D721Med (cell line): ENCODE measurements around the gene HAPLN2.

Source experiments
- DNase-seq: peaks from one replicate; pipeline ENCODE4 v3.0.0; 2011; ENCODE audit warnings: low spot score; ENCODE audit not compliant: insufficient read length
- FAIRE-seq: peaks from 2 replicates; lab custom pipeline; 2011; peaks lifted over from hg19 to GRCh38; lab: Jason Lieb, UNC
- TF ChIP-seq, protein P1 (sequence below): IDR thresholded peaks from 2 replicates; pipeline ENCODE4 v1.5.1; 2012; ENCODE audit warnings: mild to moderate bottlenecking, control low read depth; ENCODE audit not compliant: insufficient read depth; ENCODE audit errors: missing control alignments

The HAPLN2 gene

GRCh38 chr1:156655151-156655903, 36.1 kb downstream of the HAPLN2 start:
- no peak for FAIRE-seq
- TF ChIP-seq, protein P1, sequence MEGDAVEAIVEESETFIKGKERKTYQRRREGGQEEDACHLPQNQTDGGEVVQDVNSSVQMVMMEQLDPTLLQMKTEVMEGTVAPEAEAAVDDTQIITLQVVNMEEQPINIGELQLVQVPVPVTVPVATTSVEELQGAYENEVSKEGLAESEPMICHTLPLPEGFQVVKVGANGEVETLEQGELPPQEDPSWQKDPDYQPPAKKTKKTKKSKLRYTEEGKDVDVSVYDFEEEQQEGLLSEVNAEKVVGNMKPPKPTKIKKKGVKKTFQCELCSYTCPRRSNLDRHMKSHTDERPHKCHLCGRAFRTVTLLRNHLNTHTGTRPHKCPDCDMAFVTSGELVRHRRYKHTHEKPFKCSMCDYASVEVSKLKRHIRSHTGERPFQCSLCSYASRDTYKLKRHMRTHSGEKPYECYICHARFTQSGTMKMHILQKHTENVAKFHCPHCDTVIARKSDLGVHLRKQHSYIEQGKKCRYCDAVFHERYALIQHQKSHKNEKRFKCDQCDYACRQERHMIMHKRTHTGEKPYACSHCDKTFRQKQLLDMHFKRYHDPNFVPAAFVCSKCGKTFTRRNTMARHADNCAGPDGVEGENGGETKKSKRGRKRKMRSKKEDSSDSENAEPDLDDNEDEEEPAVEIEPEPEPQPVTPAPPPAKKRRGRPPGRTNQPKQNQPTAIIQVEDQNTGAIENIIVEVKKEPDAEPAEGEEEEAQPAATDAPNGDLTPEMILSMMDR = no peak
- DNase-seq = no peak

- DNase-seq (no peak), FAIRE-seq (no peak)
- TF ChIP-seq, protein P1 = no peak
Observed at GRCh38 chr1:156655904-156656516, 36.8 kb downstream of the HAPLN2 start.

GRCh38 chr1:156656806-156657740, 37.9 kb downstream of the HAPLN2 start:
- TF ChIP-seq, protein P1 = peak; percentile 90
- FAIRE-seq (no peak), DNase-seq (peak; percentile 99)

DNA sequence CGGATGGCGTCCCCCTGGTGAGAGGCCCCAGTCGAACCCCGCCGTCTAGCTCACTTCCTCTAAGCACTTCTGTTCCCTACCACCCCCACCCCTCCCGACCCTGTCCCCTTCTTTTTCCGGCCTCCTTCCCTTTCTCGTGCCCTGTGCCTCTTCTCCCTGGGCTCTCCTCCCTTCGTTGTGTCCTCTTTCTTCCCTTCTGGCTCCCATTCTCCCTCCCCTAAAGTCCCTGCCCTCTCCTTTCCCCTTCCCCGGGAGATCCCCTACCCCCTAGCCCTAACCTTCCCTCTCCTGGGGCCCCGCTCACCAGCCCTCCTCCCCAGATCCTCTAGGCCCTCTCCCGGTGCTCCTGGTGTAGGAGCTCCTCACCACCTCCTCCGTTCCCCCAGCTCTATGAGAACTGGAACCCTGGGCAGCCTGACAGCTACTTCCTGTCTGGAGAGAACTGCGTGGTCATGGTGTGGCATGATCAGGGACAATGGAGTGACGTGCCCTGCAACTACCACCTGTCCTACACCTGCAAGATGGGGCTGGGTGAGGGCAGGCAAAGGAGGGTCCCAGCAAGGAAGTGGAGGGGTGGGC, 38.6 kb downstream of the HAPLN2 start:
- DNase-seq (no peak), FAIRE-seq (no peak)
- TF ChIP-seq, protein P1 = no peak

DNA sequence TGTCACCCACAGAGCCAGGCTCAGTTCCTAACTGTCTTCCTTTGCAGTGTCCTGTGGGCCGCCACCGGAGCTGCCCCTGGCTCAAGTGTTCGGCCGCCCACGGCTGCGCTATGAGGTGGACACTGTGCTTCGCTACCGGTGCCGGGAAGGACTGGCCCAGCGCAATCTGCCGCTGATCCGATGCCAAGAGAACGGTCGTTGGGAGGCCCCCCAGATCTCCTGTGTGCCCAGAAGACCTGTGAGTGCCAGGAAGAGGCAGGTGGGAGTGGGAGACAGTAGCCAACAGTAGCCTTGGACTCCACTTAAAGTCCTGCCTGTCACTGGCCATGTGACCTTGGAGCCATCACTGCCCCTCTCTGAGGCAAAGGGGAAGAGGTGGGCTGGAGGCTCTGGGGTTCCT, 39.3 kb downstream of the HAPLN2 start:
- TF ChIP-seq, protein P1 = no peak
- FAIRE-seq (no peak), DNase-seq (no peak)

DNA sequence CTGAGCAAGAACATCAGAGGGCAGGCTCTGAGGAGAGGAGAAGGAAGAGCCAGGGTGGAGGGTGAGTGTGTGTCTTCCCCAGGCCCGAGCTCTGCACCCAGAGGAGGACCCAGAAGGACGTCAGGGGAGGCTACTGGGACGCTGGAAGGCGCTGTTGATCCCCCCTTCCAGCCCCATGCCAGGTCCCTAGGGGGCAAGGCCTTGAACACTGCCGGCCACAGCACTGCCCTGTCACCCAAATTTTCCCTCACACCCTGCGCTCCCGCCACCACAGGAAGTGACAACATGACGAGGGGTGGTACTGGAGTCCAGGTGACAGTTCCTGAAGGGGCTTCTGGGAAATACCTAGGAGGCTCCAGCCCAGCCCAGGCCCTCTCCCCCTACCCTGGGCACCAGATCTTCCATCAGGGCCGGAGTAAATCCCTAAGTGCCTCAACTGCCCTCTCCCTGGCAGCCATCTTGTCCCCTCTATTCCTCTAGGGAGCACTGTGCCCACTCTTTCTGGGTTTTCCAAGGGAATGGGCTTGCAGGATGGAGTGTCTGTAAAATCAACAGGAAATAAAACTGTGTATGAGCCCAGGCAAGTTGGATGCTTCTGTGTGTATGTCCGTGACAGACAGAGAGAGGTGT, 39.8 kb downstream of the HAPLN2 start:
- FAIRE-seq (no peak), DNase-seq (no peak)
- TF ChIP-seq, protein P1 = no peak
